Measurements from ENCODE around the gene NAA60.

The NAA60 gene

DNA sequence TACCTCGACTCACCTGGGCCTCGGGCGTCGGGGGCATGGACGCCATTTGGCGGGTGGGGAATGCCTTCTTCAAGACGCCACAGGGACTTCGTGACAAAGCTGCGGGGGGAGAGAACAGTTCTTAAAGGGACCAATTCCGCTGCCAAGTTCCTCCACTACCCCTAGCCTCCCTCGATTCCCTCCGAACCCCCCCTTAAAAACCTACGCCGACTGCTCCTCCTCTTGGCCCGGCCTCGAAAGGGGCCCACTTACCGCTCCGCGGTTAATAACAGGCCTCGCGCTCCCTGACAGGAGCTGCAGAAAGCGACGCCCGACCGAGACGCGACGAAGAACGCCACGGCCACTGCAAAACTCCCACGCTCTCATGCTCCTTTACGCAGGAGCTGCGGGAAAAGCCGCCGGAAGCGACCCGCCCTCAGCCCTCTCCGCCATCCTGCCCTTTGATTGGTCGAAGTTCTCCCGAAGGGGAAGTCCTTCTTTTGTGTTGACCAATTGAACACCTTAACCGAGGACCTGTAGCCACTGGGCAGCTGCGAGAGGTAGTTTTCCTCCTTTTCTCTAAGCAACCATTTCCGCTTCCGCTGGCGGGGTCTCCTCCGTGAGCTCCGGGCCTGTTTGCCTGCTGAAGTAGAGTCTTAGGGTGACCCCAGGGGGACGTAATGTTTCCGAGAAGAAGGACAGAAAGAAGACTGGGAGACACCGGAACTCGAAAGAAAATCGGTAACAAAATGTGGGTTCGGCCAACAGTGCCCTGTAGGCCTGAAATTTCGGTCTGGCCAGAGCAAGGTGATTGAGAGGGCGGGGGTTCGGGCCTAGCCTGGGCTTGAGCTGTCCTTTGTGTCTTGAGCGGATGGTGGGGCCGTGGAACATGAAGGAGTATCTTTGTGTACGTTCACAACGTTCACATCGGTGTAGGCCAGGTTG lies at the start of gene NAA60, which contains the start of gene ZNF597:
Gene NAA60 (plus strand): TSS at position 573 of the 924 bp plus-strand sequence. CDS start 32,548 bp downstream, outside the sequence.
Gene ZNF597 (minus strand): TSS at position 397 of the 924 bp plus-strand sequence. CDS start 351 bp downstream, at position 46.
- DNase-seq (ENCODE audit: low spot score), result peak; percentile 94

DNA sequence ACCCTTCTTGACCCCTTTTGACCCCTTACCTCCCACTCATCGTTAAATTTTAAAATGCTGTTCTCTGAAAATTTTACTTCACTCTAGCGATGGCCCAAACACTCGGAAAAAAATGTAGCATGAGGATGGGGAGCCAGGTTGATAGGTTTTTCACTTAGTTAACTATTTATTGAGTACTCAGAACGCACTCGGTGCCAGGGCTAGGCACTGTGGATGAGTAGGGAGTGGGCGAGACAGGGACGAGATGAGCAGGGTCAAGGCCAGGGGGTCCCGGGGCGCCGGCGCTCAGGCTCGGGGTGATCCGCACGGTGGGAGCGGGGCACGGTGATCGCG lies 43.1 kb upstream of the NAA60 start:
- no peak for DNase-seq (ENCODE audit: low spot score)

DNA sequence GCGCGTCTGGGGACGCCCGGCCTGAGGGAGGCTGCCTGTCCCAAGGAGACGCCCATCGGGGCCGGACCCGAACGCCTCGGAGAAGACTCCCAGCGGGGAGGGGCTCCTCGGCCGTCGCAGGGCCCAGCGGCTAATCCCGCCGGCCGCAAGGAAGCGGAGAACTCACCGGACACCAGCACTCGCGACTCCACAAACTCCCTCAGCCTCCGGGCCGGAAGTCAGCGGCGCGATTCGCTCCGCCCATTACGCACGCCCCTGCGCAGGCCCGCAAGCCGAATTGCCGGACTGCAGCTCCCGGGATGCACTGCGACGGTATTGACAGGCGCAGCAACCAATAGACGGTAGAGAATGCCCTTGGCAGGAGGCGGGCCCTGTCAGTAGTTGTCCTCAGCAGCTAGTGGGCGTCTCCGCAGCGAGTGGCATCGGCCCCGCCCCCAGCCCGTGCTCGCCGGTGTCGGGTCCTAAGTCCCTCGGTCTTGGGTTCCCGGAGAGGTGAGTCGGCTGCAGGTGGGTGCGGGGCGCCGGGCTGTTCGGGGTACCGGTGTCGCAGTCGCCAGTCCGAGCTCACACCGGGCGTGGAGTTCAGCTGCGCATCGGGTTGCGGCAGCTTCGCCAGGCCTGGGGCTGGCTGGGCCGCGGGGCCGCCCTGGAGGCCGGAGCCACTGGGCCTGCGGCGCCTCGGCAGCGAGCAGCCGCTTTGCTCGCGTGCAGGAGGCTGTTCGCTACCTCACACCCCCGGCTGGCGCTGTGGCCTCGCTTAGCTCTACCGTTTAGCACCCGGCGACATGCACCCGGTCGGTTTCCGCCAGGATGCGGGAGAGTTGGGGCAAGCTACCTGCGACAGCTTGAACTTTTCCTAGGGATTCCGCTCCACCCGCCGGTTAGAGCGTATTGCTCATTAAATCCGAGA lies 42.4 kb upstream of the NAA60 start, which contains the start of the genes ZNF174 and ZSCAN32:
Gene ZNF174 (plus strand): TSS at position 437 of the 910 bp plus-strand sequence. CDS start 790 bp downstream, outside the sequence.
Gene ZSCAN32 (minus strand): TSS at position 226 of the 910 bp plus-strand sequence. CDS start 3,447 bp downstream, outside the sequence.
- peak; percentile 99 for DNase-seq (ENCODE audit: low spot score)

DNA sequence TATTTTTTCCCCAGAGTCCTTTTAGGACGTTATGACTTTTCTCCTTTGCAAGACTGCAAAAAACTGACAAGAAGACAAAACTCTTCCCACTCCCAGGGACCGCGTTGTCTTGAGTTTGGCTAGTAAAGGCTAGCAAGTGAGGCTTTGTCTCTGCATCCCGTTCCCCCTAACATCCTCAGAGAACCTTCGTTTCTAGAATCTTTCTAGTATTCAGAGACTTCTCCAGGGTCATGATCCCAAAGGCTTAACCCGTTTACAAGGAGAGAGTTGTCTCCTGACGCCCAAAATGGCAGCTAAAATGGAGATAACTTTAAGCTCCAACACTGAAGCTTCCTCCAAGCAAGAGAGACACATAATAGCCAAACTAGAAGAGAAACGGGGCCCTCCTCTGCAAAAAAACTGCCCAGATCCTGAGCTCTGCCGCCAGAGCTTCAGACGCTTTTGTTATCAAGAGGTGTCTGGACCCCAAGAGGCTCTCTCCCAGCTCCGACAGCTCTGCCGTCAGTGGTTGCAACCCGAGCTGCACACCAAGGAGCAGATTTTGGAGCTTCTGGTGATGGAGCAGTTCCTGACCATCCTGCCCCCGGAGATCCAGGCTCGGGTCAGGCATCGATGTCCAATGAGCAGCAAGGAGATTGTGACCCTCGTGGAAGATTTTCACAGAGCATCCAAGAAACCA lies 41.6 kb upstream of the NAA60 start:
- peak; percentile 13 for DNase-seq (ENCODE audit: low spot score)

DNA sequence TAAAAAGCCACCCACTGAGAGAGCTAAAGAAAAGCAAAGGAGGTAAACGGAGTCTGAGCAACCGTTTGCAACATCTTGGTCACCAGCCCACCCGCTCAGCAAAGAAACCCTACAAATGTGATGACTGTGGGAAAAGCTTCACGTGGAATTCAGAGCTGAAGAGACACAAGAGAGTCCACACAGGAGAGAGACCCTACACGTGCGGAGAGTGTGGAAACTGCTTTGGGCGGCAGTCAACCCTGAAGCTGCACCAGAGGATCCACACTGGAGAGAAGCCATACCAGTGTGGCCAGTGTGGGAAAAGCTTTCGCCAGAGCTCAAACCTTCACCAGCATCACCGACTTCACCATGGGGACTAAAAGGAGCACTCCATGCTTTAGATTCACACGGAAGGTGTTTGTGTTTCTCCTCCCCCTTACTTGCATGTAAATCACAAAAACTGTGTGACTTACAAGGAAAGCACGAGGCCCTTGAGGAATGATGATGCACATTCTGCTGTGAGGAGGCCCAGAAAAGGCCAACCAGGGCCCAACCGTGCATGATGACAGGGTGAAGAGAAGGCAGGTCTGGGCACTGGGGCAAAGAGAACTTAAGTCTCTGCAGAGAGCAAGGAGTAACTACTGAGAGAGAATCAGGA lies 34.8 kb upstream of the NAA60 start:
- no peak for DNase-seq (ENCODE audit: low spot score)

DNA sequence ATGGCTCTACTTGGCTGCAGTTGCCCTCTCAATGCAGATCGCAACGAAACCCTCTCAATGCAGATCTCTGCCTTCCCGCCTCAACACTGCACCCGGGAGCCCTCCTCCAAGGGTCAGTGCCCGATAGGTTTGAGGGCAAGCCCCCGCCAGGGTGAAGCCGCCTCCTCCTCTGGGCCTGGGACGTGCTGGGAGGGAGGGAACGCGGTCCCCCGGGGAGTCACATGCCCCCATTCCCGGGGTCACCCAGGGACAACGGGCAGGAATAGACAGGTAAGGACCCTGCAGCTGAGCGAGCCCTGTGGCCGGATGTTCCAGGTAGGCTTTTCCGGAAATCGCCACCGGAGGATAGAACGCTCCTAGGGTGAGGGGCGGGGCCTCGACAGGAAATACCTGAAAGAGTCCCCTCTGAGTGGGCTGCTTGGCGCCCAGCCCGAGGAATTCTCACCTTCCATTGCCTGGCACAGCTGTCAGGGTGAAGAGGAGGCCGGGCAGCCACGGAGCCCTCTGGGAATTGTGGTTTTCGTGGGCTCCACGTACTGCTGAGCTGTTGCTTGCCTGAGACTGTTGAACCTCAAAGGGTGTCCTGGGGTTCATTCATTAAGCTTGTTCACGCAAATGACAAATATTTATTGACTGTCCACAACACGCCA lies 29.6 kb upstream of the NAA60 start:
- peak; percentile 9 for DNase-seq (ENCODE audit: low spot score)

DNA sequence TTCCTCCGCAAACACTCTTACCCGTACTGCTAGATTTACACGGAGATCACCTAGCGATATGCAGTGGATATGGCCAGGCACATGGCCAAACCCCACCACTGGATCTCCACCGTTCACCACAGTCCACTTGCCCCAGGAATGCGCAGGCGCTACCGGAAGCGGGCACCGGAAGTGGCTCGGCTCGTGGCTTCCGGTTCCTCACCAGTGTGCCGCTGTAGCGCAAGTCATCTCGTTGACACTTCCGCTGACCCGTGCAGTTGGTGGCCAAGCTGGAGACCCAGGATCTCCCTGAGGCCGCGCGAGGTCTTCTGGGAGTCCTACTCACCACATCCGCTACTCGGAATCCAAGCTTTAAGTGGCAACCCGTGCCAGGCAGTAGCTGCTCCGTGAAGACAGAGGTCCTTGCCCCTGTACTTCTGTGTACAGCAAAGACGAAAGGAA lies 11.7 kb upstream of the NAA60 start:
- DNase-seq (ENCODE audit: low spot score), result peak; percentile 48

DNA sequence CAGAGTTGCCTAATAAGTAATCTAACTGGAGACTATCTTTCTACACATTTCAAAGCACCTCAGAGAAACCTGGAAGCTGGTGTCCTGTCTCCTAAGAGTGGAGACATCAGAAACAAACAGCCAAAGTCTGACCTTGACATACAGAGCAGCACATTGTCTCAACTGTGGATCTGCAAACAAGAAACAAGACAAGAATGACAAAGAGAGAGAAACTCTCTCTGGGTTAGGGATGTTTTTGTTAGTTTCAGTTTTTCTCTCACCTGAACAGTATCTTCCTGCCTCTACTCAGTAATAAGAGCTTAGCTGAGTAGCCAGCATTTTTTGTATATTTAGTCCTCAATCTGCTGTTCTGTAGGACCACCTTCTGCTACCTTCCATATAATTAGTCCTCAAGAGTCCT lies 9.1 kb upstream of the NAA60 start:
- DNase-seq (ENCODE audit: low spot score), result no peak

DNA sequence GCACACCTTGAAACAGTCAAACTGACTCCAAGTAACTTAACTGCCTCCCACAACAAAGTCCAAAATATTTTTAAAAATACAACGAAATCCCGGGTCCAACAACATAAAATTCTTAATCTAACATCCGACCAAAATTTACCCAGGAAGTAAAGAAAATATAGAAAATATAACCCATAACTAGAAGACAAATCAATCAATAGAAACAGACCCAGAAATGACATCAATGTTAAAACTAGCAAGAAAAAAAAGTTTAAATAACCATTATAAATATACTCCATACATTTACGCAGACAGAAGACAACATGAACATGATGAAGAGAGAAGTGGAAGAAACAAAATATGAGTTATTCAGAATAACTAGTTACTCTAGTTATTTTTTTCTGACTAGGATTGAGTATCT lies 3.8 kb upstream of the NAA60 start:
- no peak for DNase-seq (ENCODE audit: low spot score)

DNA sequence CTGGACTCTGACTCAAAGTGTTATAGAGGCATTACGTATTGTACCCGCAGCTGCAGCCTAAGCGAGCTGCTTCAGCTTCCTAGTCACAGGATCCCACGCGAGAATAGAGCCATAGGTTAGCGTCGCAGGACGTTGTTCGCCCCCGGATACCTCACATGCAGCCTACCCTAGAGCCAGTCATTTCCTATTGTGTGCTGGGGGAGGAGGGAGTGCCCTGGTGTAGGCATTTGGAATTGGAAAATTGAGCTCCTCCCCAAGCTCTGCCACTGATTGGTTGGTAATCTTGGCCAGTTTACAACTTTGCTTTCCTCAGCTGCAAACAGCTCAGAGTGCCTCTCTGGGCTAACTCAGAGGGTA lies 530 bp downstream of the NAA60 start:
- peak; percentile 76 for DNase-seq (ENCODE audit: low spot score)

DNA sequence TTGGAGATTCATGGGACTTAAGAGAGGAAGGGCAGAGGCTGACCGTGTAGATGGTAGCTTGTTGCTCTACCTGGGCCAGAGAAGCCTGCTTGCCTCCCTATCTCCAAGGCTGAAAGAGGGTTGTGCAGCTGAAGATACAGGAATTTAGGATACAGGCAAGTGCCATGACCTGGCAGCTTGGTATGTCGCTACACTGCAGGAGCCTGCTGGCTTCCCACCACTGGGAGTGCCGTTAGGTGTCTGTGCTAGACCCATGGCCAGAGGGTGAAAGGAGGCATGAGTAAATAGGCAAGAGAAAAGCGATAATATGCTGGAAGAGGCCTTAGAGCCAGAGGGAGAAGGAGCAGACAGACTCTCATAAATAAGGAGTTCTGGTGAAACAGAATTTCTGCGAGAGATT lies 10.6 kb downstream of the NAA60 start:
- peak; percentile 50 for DNase-seq (ENCODE audit: low spot score)

DNA sequence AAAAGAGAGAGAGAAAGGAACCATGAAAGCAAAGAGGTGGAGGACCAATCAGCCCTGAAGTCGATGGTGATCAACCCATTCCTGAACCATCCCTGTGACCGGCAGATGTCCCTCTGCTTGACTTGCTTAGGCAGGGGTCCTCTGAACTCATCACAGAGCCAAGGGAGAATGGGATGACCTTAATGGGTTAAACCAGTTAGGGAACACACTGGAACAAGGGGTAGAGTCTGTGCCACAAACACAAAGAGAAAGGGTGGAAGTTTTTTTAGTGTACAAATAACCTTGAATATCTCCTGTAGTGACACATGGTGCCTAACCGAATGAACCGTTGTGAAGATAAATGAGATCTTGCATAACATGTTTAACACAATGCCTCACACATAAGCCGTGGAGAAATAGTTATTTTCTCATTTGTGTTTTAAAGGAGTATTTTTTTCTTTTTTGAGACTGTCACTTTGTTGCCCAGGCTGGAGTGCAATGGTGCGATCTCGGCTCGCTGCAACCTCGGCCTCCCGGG lies 11.2 kb downstream of the NAA60 start:
- no peak for DNase-seq (ENCODE audit: low spot score)

DNA sequence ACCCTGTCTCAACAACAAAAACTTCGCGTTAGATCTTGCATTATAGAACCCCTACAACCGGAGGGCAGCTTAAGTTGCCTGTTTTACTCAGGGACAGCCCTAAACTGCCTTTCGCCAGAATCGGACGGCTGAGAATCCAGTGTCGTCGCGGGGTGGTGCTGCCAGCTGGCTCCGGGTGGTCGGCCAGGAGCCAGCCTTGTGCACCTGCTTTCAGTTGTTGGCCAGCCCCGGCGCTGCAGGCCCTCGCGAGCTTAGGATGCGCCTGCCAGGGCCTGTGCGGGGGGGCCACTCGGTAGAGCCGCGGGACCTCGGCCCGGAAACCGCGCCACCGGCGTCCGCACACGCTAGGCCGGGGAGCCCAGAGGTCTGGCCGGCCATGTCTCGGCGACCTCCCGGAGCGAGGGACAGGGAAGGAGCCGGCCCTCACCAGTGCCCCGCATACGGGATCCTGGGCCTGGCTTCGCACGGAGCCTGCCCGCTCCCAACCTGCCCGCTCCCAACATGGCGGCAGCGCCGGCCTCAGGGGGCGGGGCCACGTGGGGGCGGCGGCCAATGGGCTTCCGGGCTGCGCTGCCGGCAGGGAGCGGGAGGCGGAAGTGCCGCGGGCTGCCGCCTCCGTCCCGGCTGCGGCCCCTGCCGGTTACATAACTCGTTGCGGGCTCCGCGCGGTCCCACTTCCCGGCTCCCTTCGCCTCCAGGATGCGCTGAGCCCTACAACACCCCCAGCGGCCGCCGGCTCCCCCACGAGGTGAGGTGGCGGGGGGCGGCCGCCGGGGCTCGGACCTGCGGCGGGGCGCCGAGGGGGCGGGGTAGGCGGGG lies 14.2 kb downstream of the NAA60 start:
- DNase-seq (ENCODE audit: low spot score), result peak; percentile 92

DNA sequence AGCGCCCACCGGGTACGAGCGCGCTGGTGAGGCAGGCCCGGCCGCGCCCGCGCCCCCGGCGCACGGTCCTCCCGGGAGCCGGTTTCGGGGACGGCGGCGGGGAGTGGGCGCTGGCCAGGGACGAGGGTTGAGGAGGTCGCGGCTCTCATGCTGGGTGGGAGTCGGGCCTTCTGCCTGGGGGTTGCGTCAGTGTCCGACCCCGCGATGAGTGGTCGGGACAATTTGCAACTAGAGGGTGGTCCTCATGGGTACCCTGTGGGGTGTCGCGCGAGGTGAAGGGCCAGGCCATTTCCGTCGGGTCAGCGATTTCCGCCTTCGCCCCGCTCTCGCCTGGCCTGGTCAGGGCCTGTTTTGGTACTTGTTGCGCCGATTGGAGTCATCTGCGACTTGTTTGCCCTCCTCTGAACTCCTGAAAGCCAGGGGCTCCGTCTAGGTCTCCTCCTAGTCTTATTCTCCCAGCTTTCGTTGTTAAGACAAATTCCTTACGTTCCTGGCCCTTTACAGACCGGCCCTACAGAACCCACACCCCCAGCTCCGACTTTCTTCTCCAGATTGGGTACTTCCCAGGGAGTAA lies 14.9 kb downstream of the NAA60 start:
- peak; percentile 37 for DNase-seq (ENCODE audit: low spot score)

DNA sequence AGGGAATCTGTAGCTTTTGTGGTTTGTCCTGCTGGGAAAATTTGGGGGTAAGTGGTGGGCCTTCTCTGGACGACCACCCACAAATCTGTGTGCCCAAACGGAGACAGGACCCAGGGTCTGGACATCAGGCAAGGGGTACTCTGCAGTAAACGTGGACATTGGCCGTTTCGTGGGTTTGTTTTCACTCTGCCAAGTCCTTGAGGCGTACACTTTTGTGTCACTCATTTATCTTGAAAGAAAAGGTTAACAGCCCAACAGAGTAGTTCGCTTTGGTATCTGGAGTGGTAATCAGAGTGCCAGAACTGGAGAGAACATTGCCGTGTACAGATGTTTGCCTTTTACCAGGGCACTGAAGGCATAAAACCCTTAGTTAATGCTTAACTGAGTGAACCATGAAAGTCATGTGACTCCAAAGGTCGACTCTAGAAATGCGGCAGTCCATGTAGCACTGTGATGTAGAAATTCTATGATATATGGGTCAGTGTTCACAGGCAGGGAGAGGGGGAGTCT lies 15.4 kb downstream of the NAA60 start:
- DNase-seq (ENCODE audit: low spot score), result peak; percentile 80

DNA sequence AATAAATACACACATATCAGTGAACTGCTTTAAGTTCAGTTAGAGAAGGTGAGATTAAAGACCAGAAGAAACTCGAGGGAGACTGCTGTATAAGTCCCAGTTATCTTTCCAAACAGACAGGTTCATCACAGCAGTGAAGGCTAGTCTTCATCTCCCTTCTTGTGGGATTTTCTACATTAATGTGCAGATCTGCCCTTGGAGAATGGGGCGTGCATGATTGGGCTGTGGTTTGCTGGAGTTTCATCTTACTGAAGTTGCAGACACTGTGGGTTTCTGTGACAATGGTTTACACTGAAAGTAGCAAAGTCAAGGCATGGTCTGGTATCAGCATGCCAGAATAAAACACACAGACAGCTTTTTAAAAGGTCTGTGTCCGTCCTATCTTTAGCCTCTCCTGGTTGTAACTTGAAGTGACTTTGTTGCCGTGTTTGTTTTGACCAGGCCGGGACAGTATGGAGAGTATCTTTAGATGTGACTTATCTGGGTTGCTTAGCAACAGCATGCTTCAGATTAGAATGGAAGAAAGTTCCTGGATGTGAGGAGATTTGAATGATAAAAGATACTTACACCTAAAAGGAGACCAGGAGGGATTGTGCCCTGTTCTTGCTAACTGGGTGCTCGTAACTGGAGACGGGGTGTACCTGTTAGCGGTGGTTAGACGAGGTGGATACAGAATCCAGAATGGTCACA lies 16.1 kb downstream of the NAA60 start:
- DNase-seq (ENCODE audit: low spot score), result peak; percentile 50

DNA sequence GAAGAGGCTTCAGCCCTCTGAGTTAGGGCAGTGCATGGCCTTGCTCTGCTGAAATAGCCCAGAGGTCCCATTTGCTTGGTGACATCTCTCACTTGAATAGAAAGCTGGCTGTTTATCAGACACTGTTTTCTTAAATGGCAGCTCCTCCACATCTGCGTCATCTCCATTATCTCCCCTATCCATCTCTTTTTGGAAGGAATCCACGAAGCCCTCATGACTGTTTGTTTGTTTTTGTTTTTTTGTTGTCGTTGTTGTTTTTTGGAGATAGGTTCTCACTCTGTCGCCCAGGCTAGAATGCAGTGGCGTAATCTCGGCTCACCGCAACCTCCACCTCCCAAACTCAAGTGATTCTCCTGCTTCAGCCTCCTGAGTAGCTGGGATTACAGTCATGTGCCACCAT lies 16.6 kb downstream of the NAA60 start:
- DNase-seq (ENCODE audit: low spot score), result no peak

DNA sequence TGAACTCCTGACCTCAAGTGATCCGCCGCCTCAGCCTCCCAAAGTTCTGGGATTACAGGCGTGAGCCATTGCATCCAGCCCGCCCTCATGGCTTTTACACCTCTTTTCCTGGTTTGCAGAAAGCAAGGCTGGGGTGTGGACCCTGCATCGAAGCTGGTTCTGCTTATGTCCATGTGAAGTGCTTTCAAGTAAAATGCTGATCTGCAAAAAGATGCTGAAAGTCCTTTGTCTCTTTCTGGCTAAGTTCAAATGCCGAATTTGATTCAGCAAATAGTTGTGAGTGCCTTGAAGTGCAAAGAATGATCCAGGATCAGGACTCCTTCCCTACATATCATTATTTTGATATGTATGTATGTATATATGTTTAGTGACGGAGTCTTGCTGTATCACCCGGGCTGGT lies 17.1 kb downstream of the NAA60 start:
- no peak for DNase-seq (ENCODE audit: low spot score)

DNA sequence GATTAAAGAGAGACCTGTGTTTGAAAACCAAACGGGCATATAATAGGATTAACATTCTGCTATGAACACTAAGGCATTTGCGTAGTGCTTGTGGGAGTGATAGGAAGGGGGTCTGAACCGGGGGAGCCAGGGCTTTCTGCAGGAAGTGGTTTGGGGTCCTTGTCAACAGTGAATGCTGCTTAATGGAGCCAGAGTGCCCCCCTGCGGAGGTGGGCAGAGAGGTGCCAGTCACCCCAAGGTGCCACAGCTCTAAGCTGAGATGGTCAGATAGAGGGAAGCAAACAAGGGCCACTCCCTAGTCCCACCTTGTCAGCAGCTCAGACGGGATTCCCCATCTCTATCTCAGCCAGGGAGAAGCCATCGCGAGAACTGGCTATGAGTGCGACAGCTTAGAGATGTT lies 17.7 kb downstream of the NAA60 start:
- no peak for DNase-seq (ENCODE audit: low spot score)

Measured in kidney tubule cell (primary cell).